Caco-2 (cell line): ENCODE results near the gene UHRF2. TPM values are rescaled to one million over a fixed set of nuclear protein-coding genes. Genes with fewer than 3 reads are reported as not detected.
A peak's percentile ranks its signal among the peaks of the same experiment; 100 is the strongest.

Source experiments
- BruUV-seq: library from RNA; stranded (reverse); fragments of 400-500 nt; replicated peaks from 2 replicates; lab custom pipeline; 2021; lab: Mats Ljungman, UMichigan
- CTCF ChIA-PET: fragments of 300-600 bp; sonication (Branson Sonifier 250); formaldehyde crosslinking; loops from one replicate; lab custom pipeline; 2022; ENCODE audit warnings: antibody characterized with exemption; lab: Charles Lee
- POLR2A ChIA-PET: fragments of 300-600 bp; sonication (Branson Sonifier 250); formaldehyde crosslinking; loops from one replicate; lab custom pipeline; 2022; ENCODE audit warnings: antibody characterized with exemption; lab: Charles Lee
- DNase-seq, 2 experiments: peaks; one replicate each; pipeline versions ENCODE4 v3.0.0 to v3.0.0-alpha.2; 2020 to 2022
- H3K27me3 ChIP-seq: replicated peaks from 2 replicates; pipeline ENCODE4 v1.6.0; 2011; ENCODE audit warnings: low read length; ENCODE audit not compliant: control insufficient read depth, insufficient read depth
- H3K36me3 ChIP-seq: 2 replicates; pipeline ENCODE4 v1.5.1; 2011; ENCODE audit warnings: low read length; ENCODE audit not compliant: control insufficient read depth, insufficient read depth
- H3K4me1 ChIP-seq: fragments of 250-450 bp; sonication (Bioruptor Pico); 2 replicates; pipeline ENCODE4 v1.5.1; 2020; ENCODE audit warnings: mild to moderate bottlenecking
- H3K4me3 ChIP-seq: 2 replicates; pipeline ENCODE4 v1.5.1; 2011; ENCODE audit warnings: low read depth, mild to moderate bottlenecking, control low read depth, low read length
- H3K9me3 ChIP-seq: fragments of 250-450 bp; sonication (Bioruptor Pico); 2 replicates; pipeline ENCODE4 v1.5.1; 2020; ENCODE audit warnings: mild to moderate bottlenecking, moderate library complexity
- H3K27ac Mint-ChIP-seq: one replicate; pipeline ENCODE4 v1.8.0; 2022; ENCODE audit warnings: mixed read lengths; ENCODE audit not compliant: unreplicated experiment
- H3K27me3 Mint-ChIP-seq: one replicate; pipeline ENCODE4 v1.8.0; 2022; ENCODE audit warnings: mixed read lengths; ENCODE audit not compliant: insufficient read depth, unreplicated experiment
- H3K36me3 Mint-ChIP-seq: one replicate; pipeline ENCODE4 v1.8.0; 2022; ENCODE audit warnings: mild to moderate bottlenecking, mixed read lengths; ENCODE audit not compliant: insufficient read depth, unreplicated experiment
- H3K4me1 Mint-ChIP-seq: one replicate; pipeline ENCODE4 v1.8.0; 2022; ENCODE audit warnings: low read depth, mixed read lengths; ENCODE audit not compliant: unreplicated experiment
- H3K4me3 Mint-ChIP-seq: one replicate; pipeline ENCODE4 v1.8.0; 2022; ENCODE audit warnings: mild to moderate bottlenecking, moderate library complexity, mixed read lengths; ENCODE audit not compliant: unreplicated experiment
- H3K9me3 Mint-ChIP-seq: one replicate; pipeline ENCODE4 v1.8.0; 2022; ENCODE audit warnings: mixed read lengths; ENCODE audit not compliant: unreplicated experiment
- CTCF ChIP-seq, 2 experiments: fragments of 200-600 bp in 1 of 2; IDR thresholded peaks; 1 replicate in 1 of 2; 2 replicates in 1 of 2; pipeline versions ENCODE4 v1.5.1 to v1.8.0; 2011 to 2022; ENCODE audit warnings: antibody characterized with exemption in 1 of 2, control low read depth in 1 of 2, inconsistent platforms in 1 of 2, low read depth in 1 of 2, low read length in 1 of 2, mild to moderate bottlenecking in 1 of 2, moderate library complexity in 1 of 2; ENCODE audit not compliant: insufficient read depth in 1 of 2, severe bottlenecking in 1 of 2, unreplicated experiment in 1 of 2
- intact Hi-C: fragments of 100-400 bp; cut with micrococcal nuclease; formaldehyde crosslinking; loops from one replicate; pipeline ENCODE4 v1.10.0; 2022; ENCODE audit not compliant: unreplicated experiment
- total RNA-seq: library from RNA; stranded (reverse); gene quantifications from 2 replicates; pipeline ENCODE4 v1.2.3, GENCODE V29; 2022

Gene UHRF2
- total RNA-seq, 1 experiment from 2014 or later: 38.1 TPM

- H3K9me3 Mint-ChIP-seq: no peaks in the 10 kb centered on the region
- H3K4me1 Mint-ChIP-seq: no peaks in the 10 kb centered on the region
- intact Hi-C loops: loop anchor here (10.0 kb wide), 1 partner anchor 71 kb away; no protein-coding TSS in a partner anchor
- H3K4me3 ChIP-seq: peak overlapping the region; percentile 87
- H3K4me3 Mint-ChIP-seq: peak overlapping the region; percentile 90
- ChIA-PET POLR2A (interaction anchor here (0.5 kb wide), 2 partner anchors 51 to 53 kb away, joined by 3 read pairs; no protein-coding TSS in a partner anchor), CTCF (no interaction called here)
- H3K27ac Mint-ChIP-seq: no peak overlapping the region
- no TSS peak for BruUV-seq
- no peaks in the 10 kb centered on the region for H3K36me3 ChIP-seq
- H3K27me3 ChIP-seq: no peaks in the 10 kb centered on the region
- H3K27me3 Mint-ChIP-seq: no peaks in the 10 kb centered on the region
- peaks cover 8% of the 10 kb centered on the region; the same call in 1 of the 2 replicates for H3K4me1 ChIP-seq
- no peak for TF ChIP-seq CTCF (IDR thresholded peaks at IDR 0.05; ENCODE audit: insufficient read depth in 1 of 2, low read depth in 1 of 2, low read length in 1 of 2, severe bottlenecking in 1 of 2, unreplicated experiment in 1 of 2)
- H3K36me3 Mint-ChIP-seq: peaks cover 7% of the 10 kb centered on the region
- no peaks in the 10 kb centered on the region for H3K9me3 ChIP-seq
- DNase-seq: peak in 1 of 2 experiments; percentile 2
Observed at GRCh38 chr9:6414247-6414641, 1.2 kb downstream of the UHRF2 start.

GRCh38 chr9:6415266-6415665 lies 2.3 kb downstream of the UHRF2 start:
- H3K27me3 Mint-ChIP-seq: no peaks in the 10 kb centered on the region
- Histone ChIP-seq H3K4me3 (no peak overlapping the region), H3K9me3 (no peaks in the 10 kb centered on the region), H3K36me3 (no peaks in the 10 kb centered on the region), H3K4me1 (peaks cover 8% of the 10 kb centered on the region; the same call in 1 of the 2 replicates), H3K27me3 (no peaks in the 10 kb centered on the region)
- DNase-seq: no peak
- no peak for TF ChIP-seq CTCF (IDR thresholded peaks at IDR 0.05; ENCODE audit: insufficient read depth in 1 of 2, low read depth in 1 of 2, low read length in 1 of 2, severe bottlenecking in 1 of 2, unreplicated experiment in 1 of 2)
- no peak overlapping the region for H3K27ac Mint-ChIP-seq
- CTCF ChIA-PET: interaction anchor here (0.6 kb wide), 1 partner anchor 282 kb away, joined by 4 read pairs; no protein-coding TSS in a partner anchor
- POLR2A ChIA-PET: interaction anchor here (0.6 kb wide), 1 partner anchor 10 kb away, joined by 4 read pairs; no protein-coding TSS in a partner anchor
- H3K9me3 Mint-ChIP-seq: no peaks in the 10 kb centered on the region
- peaks cover 7% of the 10 kb centered on the region for H3K36me3 Mint-ChIP-seq
- H3K4me1 Mint-ChIP-seq: no peaks in the 10 kb centered on the region
- BruUV-seq: no TSS peak
- intact Hi-C loops: loop anchor here (10.0 kb wide), 1 partner anchor 70 kb away; no protein-coding TSS in a partner anchor
- no peak overlapping the region for H3K4me3 Mint-ChIP-seq

DNA sequence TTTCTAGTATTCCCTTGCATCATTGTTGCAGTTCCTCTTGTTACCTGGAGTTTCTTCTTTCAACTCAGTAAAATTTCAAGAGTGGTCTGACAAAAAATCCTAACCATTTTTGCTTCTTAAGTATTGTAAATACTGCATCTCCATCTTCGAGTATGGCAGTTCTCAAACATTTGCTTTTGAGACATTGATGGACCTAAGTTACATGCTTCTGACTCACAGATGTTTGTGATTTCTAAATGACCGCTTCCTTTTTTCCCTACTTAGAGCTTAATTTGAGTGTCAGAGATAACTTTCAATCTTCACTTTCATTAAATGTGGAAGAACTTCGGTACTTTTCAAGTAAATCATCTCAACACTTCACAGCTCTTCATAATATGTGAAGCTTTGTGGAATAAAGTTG lies 4.2 kb downstream of the UHRF2 start:
- no peaks in the 10 kb centered on the region for H3K9me3 Mint-ChIP-seq
- H3K27ac Mint-ChIP-seq: no peak overlapping the region
- H3K36me3 Mint-ChIP-seq: peaks cover 11% of the 10 kb centered on the region
- H3K4me3 Mint-ChIP-seq: no peak overlapping the region
- H3K4me1 Mint-ChIP-seq: no peaks in the 10 kb centered on the region
- intact Hi-C loops: loop anchor here (10.0 kb wide), 1 partner anchor 68 kb away; no protein-coding TSS in a partner anchor
- ChIA-PET POLR2A (no interaction called here), CTCF (no interaction called here)
- no TSS peak for BruUV-seq
- no peaks in the 10 kb centered on the region for H3K27me3 Mint-ChIP-seq
- H3K9me3 ChIP-seq: no peaks in the 10 kb centered on the region
- no peaks in the 10 kb centered on the region for H3K36me3 ChIP-seq
- no peaks in the 10 kb centered on the region for H3K27me3 ChIP-seq
- no peak for TF ChIP-seq CTCF (IDR thresholded peaks at IDR 0.05; ENCODE audit: insufficient read depth in 1 of 2, low read depth in 1 of 2, low read length in 1 of 2, severe bottlenecking in 1 of 2, unreplicated experiment in 1 of 2)
- peaks cover 8% of the 10 kb centered on the region; the same call in 1 of the 2 replicates for H3K4me1 ChIP-seq
- no peak for DNase-seq
- H3K4me3 ChIP-seq: no peak overlapping the region
